Neural progenitor cell (in vitro differentiated cells): ENCODE results near the gene GALNT18.

Source experiments
- CTCF ChIP-seq: fragments of 200-600 bp; sonication (generic); IDR thresholded peaks from 2 replicates; pipeline ENCODE4 v1.5.1; 2017; ENCODE audit warnings: antibody characterized with exemption, mild to moderate bottlenecking
- EZH2 ChIP-seq: fragments of 200-600 bp; sonication (generic); IDR thresholded peaks from 2 replicates; pipeline ENCODE4 v1.6.1; 2017; ENCODE audit warnings: antibody characterized with exemption, mild to moderate bottlenecking, moderate library complexity
- EZH2phosphoT487 ChIP-seq: fragments of 200-600 bp; sonication (generic); IDR thresholded peaks from 2 replicates; pipeline ENCODE4 v1.6.1; 2017; ENCODE audit warnings: antibody characterized with exemption

GRCh38 chr11:11247576-11247975 is 374.2 kb downstream of the GALNT18 start:
- TF ChIP-seq CTCF: no peak
- TF ChIP-seq EZH2: no peak
- no peak for TF ChIP-seq EZH2phosphoT487
